Gastrocnemius medialis (tissue), 4 donors: ENCODE measurements around the gene MEX3B.

Experiments
- POLR2A ChIP-seq, 2 donors: fragments of 450-650 bp; IDR thresholded peaks; one replicate each; pipeline ENCODE4 v1.6.1; 2017; ENCODE audit warnings: antibody characterized with exemption in 2 of 2, mild to moderate bottlenecking in 2 of 2, moderate library complexity in 2 of 2
- TF ChIP-seq, protein P1 (sequence below), 5 experiments: fragments of 450-650 bp in 3 of 5; fragments of 200-600 bp in 2 of 5; sonication (generic) in 2 of 5; IDR thresholded peaks in 4 of 5; conservative IDR thresholded peaks in 1 of 5; 1 replicate in 4 of 5; 2 replicates in 1 of 5; pipeline ENCODE4 v1.5.1; 2016 to 2019; ENCODE audit warnings: antibody characterized with exemption in 5 of 5, mild to moderate bottlenecking in 3 of 5, moderate library complexity in 3 of 5

DNA sequence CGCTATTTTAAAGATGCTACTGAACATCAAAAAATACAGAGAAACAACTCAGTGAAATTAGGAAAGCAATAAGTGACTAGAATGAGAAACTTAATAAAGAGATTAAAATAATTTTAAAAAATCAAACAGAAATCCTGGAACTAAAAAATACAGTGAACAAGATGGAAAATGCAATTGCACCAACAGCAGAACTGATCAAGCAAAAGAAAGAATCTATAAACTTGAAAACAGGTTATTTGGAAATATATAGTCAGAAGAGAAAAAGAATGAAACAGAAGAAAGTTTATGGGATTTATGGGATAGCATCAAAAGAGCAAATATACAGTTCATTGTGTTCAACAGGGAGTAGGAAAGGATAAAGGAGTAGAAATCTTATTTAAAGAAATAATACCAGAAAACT, 53.3 kb downstream of the MEX3B start:
- TF ChIP-seq, protein P1, sequence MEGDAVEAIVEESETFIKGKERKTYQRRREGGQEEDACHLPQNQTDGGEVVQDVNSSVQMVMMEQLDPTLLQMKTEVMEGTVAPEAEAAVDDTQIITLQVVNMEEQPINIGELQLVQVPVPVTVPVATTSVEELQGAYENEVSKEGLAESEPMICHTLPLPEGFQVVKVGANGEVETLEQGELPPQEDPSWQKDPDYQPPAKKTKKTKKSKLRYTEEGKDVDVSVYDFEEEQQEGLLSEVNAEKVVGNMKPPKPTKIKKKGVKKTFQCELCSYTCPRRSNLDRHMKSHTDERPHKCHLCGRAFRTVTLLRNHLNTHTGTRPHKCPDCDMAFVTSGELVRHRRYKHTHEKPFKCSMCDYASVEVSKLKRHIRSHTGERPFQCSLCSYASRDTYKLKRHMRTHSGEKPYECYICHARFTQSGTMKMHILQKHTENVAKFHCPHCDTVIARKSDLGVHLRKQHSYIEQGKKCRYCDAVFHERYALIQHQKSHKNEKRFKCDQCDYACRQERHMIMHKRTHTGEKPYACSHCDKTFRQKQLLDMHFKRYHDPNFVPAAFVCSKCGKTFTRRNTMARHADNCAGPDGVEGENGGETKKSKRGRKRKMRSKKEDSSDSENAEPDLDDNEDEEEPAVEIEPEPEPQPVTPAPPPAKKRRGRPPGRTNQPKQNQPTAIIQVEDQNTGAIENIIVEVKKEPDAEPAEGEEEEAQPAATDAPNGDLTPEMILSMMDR (IDR thresholded peaks at IDR 0.05 in 4 of 5, conservative IDR thresholded peaks at IDR 0.05 in 1 of 5) = no peak
- TF ChIP-seq POLR2A (IDR thresholded peaks at IDR 0.05) = no peak
